Measurements from ENCODE around the gene ADAMTS2. TPM values are rescaled to one million over a fixed set of nuclear protein-coding genes. Genes with fewer than 3 reads are reported as not detected.

Gene ADAMTS2
- polyA plus RNA-seq, 6 donors from 2014 or later = not detected

GRCh38 chr5:179376701-179377420, 31.6 kb upstream of the ADAMTS2 start:
- no peaks in the 10 kb centered on the region for H3K9me3 Mint-ChIP-seq
- no peak for ATAC-seq (ENCODE audit: low read depth in 2 of 2)
- H3K27ac Mint-ChIP-seq = peak overlapping the region in 2 of 6 donors; percentile 20 to 27
- peaks cover 0 to 4% (median 0%) of the 10 kb centered on the region in 3 donors for H3K27me3 Mint-ChIP-seq
- H3K4me1 Mint-ChIP-seq = peaks cover 0 to 4% (median 0%) of the 10 kb centered on the region in 3 donors
- peak overlapping the region in 1 of 8 donors; percentile 10 for H3K4me3 Mint-ChIP-seq
- H3K36me3 Mint-ChIP-seq = no peaks in the 10 kb centered on the region
- no peak for DNase-seq

DNA sequence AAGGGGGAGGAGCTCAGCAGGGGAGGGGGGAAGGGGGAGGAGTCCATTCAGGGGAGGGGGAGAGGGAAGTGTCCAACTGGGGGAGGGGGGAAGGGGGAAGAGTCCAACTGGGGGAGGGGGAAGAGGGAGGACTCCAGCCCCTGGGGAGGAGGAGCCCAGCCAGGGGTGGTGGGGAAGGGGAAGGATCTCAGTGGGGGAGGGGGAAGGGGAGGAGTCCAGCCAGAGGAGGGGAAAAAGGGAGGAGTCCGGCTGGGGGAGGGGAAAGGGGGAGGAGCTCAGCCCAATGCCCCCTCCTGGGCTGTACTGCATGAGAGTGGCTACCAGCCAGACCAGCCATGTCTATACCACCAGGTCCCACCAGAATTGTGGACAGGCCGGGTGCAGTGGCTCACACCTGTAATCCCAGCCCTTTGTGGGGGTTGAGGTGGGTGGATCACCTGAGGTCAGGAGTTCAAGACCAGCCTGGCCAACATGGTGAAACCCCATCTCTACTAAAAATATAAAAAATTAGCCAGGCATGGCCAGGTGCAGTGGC, 30.6 kb upstream of the ADAMTS2 start:
- DNase-seq = no peak
- Mint-ChIP-seq H3K4me1 (peaks cover 0 to 4% (median 0%) of the 10 kb centered on the region in 3 donors), H3K4me3 (no peak overlapping the region)

DNA sequence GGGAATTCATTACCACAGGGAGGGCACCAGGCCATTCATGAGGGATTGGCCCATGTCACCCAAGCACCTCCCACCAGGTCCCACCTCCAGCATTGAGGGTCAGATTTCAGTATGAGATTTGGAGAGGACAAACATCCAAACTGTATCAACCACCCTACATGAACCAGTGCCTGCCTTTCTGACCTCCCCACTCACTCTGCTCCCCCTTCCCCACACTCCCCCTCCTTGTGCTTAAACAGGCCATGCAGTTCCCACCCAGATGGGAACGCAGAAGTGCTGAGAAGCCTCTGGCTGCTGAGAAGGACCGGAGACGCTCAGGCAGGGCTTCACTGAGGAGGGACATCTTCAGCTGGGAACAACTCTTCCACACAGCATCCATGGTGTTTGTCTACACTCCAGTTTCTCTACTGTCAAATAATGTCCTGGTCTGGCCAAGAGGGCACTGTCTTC, 30.0 kb upstream of the ADAMTS2 start:
- Mint-ChIP-seq H3K4me1 (peaks cover 0 to 4% (median 0%) of the 10 kb centered on the region in 3 donors), H3K27me3 (peaks cover 0 to 4% (median 0%) of the 10 kb centered on the region in 3 donors), H3K9me3 (no peaks in the 10 kb centered on the region), H3K36me3 (no peaks in the 10 kb centered on the region), H3K27ac (no peak overlapping the region), H3K4me3 (peak overlapping the region in 1 of 8 donors; percentile 25)
- ATAC-seq (ENCODE audit: low read depth in 2 of 2) = no peak
- no peak for DNase-seq

More for the DNA sequence above, 30.6 kb upstream of the ADAMTS2 start:
- Mint-ChIP-seq H3K27ac (no peak overlapping the region), H3K36me3 (no peaks in the 10 kb centered on the region), H3K27me3 (peaks cover 0 to 4% (median 0%) of the 10 kb centered on the region in 3 donors), H3K9me3 (no peaks in the 10 kb centered on the region)
- no peak for ATAC-seq (ENCODE audit: low read depth in 2 of 2)

DNA sequence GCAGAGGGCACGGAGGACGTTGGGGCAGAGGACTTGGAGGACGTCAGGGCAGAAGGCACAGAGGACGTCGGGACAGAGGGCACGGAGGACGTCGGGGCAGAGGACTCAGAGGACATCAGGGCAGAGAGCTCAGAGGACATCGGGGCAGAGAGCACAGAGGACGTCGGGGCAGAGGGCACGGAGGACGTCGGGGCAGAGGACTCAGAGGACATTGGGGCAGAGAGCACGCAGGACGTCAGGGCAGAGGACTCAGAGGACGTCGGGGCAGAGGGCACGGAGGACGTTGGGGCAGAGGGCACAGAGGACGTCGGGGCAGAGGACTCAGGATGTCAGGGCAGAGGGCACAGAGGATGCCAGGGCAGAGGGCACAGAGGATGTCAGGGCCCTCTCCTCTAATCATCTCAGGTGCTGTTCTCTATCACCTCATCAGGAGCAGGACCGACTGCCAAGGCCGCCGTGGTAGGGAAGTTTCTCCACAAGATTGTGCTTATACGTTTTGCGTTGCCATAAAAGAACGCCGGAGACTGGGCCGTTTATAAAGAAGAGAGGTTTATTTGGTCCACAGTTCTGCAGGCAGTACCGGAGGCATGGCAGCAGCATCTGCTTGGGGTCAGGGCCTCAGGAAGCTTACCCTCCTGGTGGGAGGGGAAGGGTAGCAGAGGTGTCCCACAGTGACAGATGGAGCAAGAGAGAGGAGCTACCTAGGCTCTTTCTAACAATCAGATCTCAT, 29.4 kb upstream of the ADAMTS2 start:
- peaks cover 0 to 4% (median 0%) of the 10 kb centered on the region in 3 donors for H3K4me1 Mint-ChIP-seq
- no peaks in the 10 kb centered on the region for H3K36me3 Mint-ChIP-seq
- H3K27ac Mint-ChIP-seq = peak overlapping the region in 1 of 6 donors; percentile 8
- DNase-seq (no peak), ATAC-seq (ENCODE audit: low read depth in 2 of 2) (no peak)
- H3K4me3 Mint-ChIP-seq = peak overlapping the region in 1 of 8 donors; percentile 25
- peaks cover 0 to 4% (median 0%) of the 10 kb centered on the region in 3 donors for H3K27me3 Mint-ChIP-seq
- no peaks in the 10 kb centered on the region for H3K9me3 Mint-ChIP-seq

- no peaks in the 10 kb centered on the region for H3K36me3 Mint-ChIP-seq
- H3K27me3 Mint-ChIP-seq = peaks cover 0 to 4% (median 0%) of the 10 kb centered on the region in 3 donors
- no peaks in the 10 kb centered on the region for H3K9me3 Mint-ChIP-seq
- no peak overlapping the region for H3K4me3 Mint-ChIP-seq
- peak overlapping the region in 1 of 6 donors; percentile 78 for H3K27ac Mint-ChIP-seq
- ATAC-seq (ENCODE audit: low read depth in 2 of 2) (no peak), DNase-seq (no peak)
- H3K4me1 Mint-ChIP-seq = peaks cover 0 to 4% (median 0%) of the 10 kb centered on the region in 3 donors
Observed at GRCh38 chr5:179373961-179374505, 28.8 kb upstream of the ADAMTS2 start.

- ATAC-seq (ENCODE audit: low read depth in 2 of 2) (no peak), DNase-seq (no peak)
- Mint-ChIP-seq H3K36me3 (no peaks in the 10 kb centered on the region), H3K4me1 (peaks cover 0 to 4% (median 0%) of the 10 kb centered on the region in 3 donors), H3K4me3 (no peak overlapping the region), H3K27me3 (peaks cover 0 to 4% (median 1%) of the 10 kb centered on the region in 3 donors), H3K9me3 (no peaks in the 10 kb centered on the region), H3K27ac (peak overlapping the region in 1 of 6 donors; percentile 29)
Observed at GRCh38 chr5:179373101-179373934, 28.1 kb upstream of the ADAMTS2 start.

GRCh38 chr5:179371681-179372680, 26.7 kb upstream of the ADAMTS2 start:
- no peaks in the 10 kb centered on the region for H3K9me3 Mint-ChIP-seq
- DNase-seq = no peak
- H3K4me3 Mint-ChIP-seq = no peak overlapping the region
- H3K36me3 Mint-ChIP-seq = no peaks in the 10 kb centered on the region
- no peak for ATAC-seq (ENCODE audit: low read depth in 2 of 2)
- peaks cover 0 to 4% (median 0%) of the 10 kb centered on the region in 3 donors for H3K4me1 Mint-ChIP-seq
- no peak overlapping the region for H3K27ac Mint-ChIP-seq
- peaks cover 0 to 6% (median 4%) of the 10 kb centered on the region in 3 donors for H3K27me3 Mint-ChIP-seq

DNA sequence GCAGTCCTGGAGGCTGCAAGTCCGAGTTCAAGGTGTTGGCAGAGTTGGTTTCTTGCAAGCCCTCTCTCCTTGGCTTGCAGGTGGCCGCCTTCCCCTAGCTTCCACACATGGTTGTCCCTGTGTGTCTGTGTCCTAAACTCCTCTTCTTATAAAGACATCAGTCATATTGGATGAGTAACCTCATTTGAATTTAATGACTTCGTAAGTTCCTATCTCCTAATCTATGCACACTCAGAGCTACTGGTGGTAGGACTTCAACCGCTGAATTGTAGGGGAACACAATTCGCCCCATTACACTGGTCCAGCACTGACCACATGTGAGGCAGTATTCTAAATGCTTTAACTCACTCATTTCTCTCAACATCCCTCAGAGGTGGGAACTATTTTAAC, 25.9 kb upstream of the ADAMTS2 start:
- ATAC-seq (ENCODE audit: low read depth in 2 of 2) = no peak
- Mint-ChIP-seq H3K27me3 (peaks cover 4 to 8% (median 6%) of the 10 kb centered on the region in 3 donors), H3K27ac (no peak overlapping the region), H3K4me1 (peaks cover 0 to 4% (median 0%) of the 10 kb centered on the region in 3 donors), H3K4me3 (no peak overlapping the region), H3K9me3 (no peaks in the 10 kb centered on the region), H3K36me3 (no peaks in the 10 kb centered on the region)
- DNase-seq = no peak

DNA sequence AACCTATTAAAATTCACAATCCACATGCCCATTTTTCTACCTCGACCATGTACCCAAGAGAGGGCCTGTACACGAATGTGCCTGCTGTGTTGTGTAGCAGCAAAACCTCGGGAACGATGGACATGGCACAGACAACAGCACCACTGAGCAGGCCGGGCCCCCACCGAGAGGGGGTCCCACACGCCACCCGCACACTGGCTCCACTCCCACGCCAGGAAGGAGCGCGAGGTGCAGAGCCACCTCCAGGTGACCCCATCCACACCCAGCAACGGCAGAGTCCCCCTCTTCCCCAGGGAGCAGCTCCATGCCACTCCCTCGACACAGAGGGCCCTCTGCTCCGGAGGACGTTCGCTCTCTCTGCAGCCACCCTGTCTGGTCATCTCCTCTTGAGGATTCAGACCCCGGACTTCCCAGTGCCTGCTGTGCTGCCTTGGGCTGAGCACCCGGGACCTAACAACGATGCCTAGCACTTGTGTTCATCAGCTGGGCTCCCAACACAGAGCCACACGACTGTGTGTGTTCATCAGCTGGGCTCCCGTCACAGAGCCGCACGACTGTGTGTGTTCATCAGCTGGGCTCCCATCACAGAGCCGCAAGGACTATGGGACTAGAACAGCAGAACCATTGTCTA, 25.3 kb upstream of the ADAMTS2 start:
- no peaks in the 10 kb centered on the region for H3K9me3 Mint-ChIP-seq
- no peak for DNase-seq

DNA sequence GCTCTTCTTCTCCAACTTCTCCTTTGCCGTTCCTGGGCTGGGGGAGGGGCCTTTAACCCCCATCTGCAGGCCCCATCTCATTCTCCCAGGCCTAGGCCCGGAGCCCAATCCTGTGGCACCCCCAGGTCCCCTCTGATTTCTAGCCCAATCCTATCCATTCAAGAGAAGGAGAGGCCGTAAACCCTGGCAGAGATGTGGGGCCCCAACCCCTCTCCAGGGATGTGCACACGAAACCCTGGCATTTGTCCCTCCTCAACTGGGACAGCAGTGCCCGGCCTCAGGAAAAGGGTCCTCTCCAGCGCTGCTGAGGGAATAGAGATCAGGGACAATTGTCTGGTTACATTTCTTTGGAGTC, 24.2 kb upstream of the ADAMTS2 start:
- Mint-ChIP-seq H3K27me3 (peaks cover 4 to 12% (median 6%) of the 10 kb centered on the region in 3 donors), H3K4me1 (peaks cover 0 to 2% (median 0%) of the 10 kb centered on the region in 3 donors), H3K9me3 (peaks cover 0 to 2% (median 0%) of the 10 kb centered on the region in 7 donors), H3K27ac (no peak overlapping the region), H3K36me3 (no peaks in the 10 kb centered on the region), H3K4me3 (no peak overlapping the region)
- DNase-seq (no peak), ATAC-seq (ENCODE audit: low read depth in 2 of 2) (no peak)

More for the DNA sequence above, 25.3 kb upstream of the ADAMTS2 start:
- Mint-ChIP-seq H3K36me3 (no peaks in the 10 kb centered on the region), H3K4me1 (peaks cover 0 to 4% (median 0%) of the 10 kb centered on the region in 3 donors), H3K27ac (no peak overlapping the region), H3K4me3 (no peak overlapping the region), H3K27me3 (peaks cover 4 to 12% (median 6%) of the 10 kb centered on the region in 3 donors)
- no peak for ATAC-seq (ENCODE audit: low read depth in 2 of 2)

GRCh38 chr5:179368806-179369529, 23.7 kb upstream of the ADAMTS2 start:
- peaks cover 4 to 12% (median 6%) of the 10 kb centered on the region in 3 donors for H3K27me3 Mint-ChIP-seq
- H3K27ac Mint-ChIP-seq = no peak overlapping the region
- H3K9me3 Mint-ChIP-seq = peaks cover 0 to 3% (median 0%) of the 10 kb centered on the region in 7 donors
- no peaks in the 10 kb centered on the region for H3K4me1 Mint-ChIP-seq
- no peak overlapping the region for H3K4me3 Mint-ChIP-seq
- DNase-seq = no peak
- no peak for ATAC-seq (ENCODE audit: low read depth in 2 of 2)
- no peaks in the 10 kb centered on the region for H3K36me3 Mint-ChIP-seq

Data from naive B cell (primary cell).